Fibroblast of skin of right quadriceps (primary cell): Measurements from ENCODE around the gene APEH.

Source experiments
- DNase-seq: peaks from one replicate; pipeline ENCODE4 v3.0.0-alpha.2; 2013

The APEH gene

DNA sequence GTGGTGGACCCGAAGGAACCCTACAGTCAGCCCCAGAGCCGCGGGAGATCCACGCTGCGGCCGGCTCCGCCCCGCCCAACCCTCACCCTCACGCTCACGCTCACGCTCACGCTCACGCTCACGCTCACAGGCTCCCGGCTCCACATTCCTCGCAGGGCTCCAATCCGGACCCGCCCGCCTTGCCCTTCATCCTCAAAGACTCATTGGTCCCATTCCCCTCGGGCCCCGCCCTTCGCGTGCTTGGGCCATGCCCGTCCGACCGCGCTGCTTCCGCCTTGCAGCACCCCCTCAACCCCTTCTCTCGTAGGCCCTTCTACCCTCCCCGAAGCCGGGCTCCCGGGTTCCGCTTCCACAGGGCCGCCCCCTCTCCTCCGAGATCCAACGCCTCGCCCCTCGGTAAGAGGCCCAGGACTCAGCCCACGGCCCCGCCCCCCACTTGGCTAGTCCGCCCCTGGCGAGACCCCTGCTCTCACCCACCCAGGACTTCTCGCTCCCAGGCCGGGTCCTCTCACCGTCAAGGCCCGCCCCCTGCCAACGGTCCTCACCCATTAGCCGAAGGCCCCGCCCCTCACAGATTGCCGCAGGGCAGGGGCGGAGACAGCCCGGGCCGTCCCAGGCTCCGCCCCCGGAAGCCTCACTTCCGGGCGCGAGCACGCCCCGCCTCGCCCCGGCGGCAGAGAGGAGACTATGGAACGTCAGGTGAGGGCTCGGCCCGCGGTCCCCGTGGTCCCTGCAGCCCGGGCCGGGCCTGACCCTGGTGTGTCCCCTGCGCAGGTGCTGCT lies at the start of gene APEH:
Gene APEH, plus strand, starts transcription at position 637 of the 782 bp plus-strand sequence. Its CDS starts 51 bp downstream, at position 688.
- peak; percentile 98 for DNase-seq

- DNase-seq, result no peak
Measured at GRCh38 chr3:49625071-49625470, 49.1 kb upstream of the APEH start.

DNA sequence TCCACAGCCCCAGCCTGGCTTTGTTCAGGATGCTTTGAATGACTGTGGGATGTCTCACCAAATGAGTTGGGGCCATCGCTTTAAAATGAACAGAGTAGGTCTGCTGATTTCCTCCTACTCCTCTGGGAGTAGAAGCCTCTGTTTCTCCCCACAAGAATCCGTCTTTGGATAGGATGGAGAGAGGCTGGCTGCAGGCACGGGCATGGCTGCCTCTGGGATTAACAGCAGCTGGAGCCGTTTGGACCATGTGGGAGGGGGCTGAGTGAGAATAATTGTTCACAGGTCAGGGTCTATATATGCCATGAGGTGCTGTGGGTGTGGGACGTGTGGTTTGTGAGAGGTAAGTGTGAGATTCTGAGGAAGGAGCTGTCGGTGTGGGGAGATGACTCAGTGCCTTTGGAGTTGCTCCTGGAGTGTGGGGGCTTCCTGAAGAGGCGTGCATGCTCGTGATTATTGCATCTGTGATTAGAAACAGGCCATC lies 48.0 kb upstream of the APEH start:
- peak; percentile 79 for DNase-seq

GRCh38 chr3:49626796-49627195 lies 47.4 kb upstream of the APEH start:
- DNase-seq, result no peak

DNA sequence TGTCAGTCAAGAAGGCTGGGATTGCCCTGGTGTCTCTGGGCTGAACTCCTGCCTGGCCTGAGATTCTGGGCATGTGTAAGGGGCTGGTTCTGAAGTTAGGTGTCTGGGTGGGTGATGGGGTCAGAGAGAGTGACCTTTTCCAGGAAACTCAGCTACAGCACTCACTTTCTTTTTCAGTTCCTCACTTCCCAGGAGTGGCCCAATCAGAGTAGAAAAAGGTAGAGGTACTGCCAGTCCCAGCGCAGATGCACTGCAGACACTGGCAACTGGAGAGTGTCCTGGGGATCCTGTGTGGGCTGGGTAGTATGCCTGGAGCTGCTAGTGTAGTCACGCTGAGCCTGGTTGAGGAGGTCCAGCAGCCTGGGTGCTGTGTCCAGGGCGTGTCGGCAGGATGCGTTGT lies 46.5 kb upstream of the APEH start:
- no peak for DNase-seq

DNA sequence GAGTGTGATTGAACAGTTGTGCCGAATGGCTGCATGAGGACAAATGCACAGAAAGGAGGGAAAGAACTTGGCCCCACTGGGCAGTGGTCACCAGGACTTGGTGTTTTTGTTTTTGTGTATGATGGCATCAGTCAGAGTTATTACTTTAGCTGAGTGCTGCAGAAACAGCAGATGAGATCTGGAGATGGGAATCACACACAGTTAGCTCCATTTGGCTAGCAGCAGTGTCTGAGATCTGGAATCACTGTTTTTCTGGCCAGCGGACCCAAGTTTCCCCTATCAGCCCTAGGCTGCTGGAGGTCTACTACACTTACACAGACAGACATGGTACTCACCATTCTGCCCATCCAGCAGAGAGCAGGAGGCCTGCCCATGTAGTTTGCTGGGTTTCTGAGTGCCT lies 45.9 kb upstream of the APEH start:
- DNase-seq, result no peak

- no peak for DNase-seq
Measured at GRCh38 chr3:49629451-49629850, 44.7 kb upstream of the APEH start.

DNA sequence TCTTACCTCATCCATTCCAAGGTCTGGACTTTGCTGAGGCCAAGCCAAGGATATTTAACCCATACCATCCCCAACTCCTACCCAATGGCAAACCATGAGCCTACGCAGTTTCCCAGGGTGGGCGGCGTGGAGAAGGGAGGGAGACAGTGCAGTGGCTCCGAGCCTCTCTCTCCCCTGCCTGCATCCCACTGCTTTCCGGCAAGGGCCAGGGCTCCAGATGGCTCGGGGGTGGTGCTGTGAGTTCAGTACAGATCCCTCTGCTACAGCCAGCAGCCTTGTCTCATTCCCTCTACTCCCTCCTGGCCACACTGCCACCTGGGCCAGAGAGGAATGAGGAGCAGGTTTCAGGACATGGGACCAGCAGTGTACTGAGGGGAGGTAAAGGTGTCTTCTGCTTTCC lies 44.3 kb upstream of the APEH start:
- DNase-seq, result no peak

GRCh38 chr3:49630784-49631183 lies 43.4 kb upstream of the APEH start:
- no peak for DNase-seq

DNA sequence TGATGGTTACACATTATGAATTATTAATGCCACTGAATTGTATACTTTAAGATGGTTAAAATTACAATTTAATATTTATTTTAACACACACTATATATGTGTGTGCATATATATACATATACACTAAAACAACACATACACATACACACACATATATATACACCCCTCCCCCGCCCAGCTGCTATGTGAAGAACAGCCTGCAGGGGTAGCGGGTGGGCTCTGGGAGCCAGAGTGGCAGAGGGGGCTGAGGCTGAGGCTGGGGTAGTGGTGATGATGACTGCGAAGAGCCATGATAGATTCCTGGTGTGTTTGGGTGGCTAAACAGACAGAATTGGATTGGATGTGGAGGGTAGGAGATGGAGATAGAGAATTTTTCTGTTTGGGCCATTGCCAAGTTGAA lies 39.4 kb upstream of the APEH start:
- no peak for DNase-seq

DNA sequence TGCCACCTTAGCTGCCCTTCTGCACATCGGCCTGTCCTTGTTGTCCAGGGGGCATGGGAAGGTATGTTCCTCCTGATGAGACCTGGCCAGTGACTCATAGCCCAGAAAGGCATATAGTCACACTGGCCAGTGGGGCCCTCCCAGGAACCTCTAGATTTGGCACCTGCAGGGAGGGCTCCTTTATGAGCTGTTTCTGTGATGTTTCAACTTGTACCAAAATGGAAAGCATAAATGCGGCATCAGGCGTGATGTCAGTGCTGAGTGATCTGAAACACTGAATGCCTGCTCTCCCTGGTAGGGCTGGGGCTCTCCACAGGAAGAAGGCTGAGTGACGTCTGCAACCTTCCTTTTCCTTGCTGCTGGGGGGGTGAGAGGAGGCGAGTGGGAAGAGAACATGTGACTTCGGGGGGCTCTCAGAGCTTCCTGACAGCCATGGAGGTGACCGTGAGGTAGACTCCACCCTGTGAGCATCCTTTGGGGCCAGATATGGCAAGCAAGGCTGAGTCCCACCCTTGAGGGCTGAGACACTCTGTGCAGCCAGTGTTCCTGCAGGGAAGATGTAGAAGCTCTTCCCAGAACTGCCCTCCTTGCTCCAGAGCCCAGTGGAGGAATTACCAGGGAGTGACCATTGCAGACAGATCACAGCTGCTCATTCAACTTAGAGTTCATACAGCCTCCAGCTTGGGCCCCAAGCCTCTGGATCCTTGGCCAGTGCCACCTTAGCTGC lies 37.1 kb upstream of the APEH start:
- no peak for DNase-seq

GRCh38 chr3:49638445-49638844 lies 35.7 kb upstream of the APEH start:
- DNase-seq, result peak; percentile 68

DNA sequence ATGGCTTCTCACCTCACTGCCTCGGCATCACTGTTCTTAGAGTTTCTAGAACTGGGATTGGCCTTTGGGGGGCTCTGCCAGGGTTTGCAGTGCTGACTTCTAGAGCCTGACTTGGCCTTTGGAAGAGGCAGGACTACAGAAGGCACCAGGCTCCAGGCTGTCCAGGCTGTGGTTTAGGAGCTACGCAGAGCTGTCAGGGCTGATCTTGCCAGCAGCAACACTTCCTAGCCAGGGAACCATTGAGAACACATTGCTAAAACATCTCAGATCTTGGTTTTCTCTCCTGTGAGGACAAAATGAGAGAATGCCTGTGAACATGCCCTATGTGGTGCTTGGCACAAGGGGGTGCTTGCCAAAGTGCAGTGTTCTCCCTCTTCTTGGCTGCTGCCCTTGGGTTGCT lies 34.6 kb upstream of the APEH start:
- DNase-seq, result no peak

- no peak for DNase-seq
Measured at GRCh38 chr3:49641292-49641691, 32.9 kb upstream of the APEH start.

- DNase-seq, result no peak
Measured at GRCh38 chr3:49641921-49642707, 32.0 kb upstream of the APEH start.

GRCh38 chr3:49642708-49643145 lies 31.4 kb upstream of the APEH start:
- DNase-seq, result no peak

DNA sequence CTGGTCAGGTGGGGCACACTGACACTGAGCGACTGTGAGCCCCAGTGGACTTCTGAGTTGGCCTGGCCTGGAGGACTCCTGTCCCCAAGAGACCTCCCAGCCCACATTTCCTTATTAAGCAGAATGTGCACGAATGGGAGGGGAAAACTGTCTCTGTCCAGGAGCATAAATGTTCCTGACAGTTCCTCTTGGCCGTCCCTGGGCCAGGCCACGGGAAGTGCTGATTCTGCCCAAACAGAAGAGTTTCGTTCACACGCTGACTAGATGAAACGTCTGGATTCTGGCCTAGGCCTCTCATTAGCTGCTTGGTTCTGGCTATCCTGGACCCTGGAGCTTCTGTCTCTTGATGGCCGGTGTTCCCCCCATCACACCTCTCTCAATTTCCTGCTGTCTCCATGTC lies 29.5 kb upstream of the APEH start:
- DNase-seq, result no peak

DNA sequence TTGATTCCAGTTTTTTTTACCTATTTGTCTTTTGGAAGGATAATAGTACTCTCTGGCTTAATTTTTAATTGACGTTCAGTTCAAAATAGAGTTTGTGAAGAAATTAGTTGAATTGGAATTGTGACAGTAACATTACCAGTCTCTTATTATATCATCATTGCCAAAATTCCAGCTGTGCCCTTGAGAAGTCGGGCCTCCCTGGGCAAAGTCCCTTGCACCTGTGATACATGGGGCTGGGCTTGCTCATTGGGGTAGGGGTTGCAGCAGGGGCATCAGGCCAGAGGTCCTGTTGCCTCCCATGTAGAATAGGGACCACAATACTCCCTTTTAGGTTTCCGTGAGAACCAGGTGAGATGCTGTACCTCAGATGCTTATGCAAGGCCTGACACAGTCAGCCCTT lies 27.9 kb upstream of the APEH start:
- DNase-seq, result no peak

DNA sequence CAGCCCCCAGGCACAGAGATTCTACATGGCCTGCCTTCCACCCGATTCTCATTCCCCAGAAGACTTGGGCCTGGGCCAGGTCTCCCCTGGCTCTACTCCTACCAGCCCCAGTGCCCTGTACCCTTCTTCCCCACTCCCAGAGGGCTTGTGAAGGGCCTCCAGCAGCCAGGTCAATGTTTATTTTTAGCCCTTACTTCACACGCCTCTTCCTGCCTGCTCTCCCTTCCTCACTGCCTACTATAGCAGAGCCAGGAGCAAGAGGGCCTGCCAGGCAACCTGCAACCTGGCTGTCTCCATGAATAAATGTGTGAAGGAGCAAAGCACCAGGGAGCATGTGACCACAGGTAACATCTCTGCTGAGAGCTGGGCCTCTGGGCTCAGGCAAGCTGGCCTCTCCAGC lies 26.4 kb upstream of the APEH start:
- no peak for DNase-seq

DNA sequence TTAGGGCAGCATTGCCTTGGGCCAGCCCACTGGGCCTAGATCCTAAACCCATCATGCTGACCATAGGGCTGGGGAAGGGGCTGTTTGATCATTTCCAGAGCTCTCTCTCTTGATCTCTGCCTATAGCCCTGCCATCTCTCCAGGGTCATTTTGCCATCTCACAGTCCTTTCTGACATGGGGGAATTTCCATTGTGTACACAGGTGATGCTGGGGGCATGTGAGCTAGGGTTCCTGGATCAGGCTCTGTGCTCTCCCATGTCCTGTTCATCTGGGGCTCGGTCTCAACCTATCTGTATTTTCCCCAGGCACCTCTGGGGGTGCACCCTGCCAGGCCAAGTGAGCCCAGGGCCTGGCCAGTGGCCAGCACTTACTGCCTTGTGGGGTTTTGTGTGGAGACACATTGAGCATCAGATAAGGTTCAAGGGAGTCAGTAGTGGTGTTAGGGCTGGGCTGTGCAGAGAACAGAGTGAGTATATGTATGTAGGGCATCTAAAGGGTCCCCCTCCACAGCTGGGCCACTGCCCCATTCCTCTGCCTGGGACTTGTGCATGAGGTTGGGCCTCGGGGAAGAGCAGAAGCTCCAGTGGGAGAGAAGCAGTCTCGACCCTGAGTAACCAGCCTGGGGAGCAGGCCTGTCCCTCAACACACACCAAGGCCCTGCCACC lies 25.7 kb upstream of the APEH start:
- DNase-seq, result no peak

GRCh38 chr3:49649576-49649975 lies 24.6 kb upstream of the APEH start:
- DNase-seq, result no peak

DNA sequence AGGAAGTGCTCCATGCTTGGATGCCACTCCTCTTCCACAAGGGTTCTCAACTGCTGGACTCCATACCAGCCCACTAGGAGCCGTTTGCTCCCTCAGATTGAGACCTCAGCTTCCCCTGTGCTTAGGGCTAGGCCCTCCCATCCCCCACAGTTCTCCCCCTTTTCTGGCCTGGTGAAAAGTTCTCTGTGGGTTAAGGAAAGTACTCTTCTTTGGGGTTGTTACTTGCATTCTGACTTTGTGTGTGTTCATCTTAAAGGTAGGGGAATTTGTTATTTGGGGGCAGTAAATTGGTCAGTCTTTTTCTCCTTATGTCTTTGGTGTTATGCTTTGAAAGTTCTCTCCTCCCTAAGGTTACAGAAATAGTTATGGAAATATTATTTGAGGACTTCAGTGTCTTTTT lies 24.0 kb upstream of the APEH start:
- no peak for DNase-seq

- DNase-seq, result no peak
Measured at GRCh38 chr3:49650637-49651036, 23.5 kb upstream of the APEH start.
